ENCODE results near the gene MADD.

The MADD gene

DNA sequence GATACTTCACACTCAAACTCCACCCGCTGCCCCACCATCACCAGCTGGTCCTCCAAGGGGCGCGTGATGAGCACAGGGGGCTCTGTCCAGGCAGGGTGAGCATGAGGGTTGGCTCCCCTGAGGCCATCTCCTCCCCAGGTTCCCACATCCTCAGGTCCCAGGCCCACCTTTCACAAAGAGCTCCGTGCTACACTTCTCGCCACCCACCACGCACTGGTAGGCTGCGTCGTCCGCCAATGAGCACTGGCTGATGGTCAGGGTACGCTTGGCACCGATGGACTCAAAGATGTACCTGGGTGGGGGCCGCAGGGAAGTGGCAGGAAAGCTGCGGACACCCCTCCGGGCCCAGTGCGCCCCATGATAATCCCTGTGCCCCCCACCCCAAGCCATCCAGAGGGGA is 72.9 kb downstream of the MADD start:
- DNase-seq (ENCODE audit: low read depth), result no peak
- TF ChIP-seq, protein P1, sequence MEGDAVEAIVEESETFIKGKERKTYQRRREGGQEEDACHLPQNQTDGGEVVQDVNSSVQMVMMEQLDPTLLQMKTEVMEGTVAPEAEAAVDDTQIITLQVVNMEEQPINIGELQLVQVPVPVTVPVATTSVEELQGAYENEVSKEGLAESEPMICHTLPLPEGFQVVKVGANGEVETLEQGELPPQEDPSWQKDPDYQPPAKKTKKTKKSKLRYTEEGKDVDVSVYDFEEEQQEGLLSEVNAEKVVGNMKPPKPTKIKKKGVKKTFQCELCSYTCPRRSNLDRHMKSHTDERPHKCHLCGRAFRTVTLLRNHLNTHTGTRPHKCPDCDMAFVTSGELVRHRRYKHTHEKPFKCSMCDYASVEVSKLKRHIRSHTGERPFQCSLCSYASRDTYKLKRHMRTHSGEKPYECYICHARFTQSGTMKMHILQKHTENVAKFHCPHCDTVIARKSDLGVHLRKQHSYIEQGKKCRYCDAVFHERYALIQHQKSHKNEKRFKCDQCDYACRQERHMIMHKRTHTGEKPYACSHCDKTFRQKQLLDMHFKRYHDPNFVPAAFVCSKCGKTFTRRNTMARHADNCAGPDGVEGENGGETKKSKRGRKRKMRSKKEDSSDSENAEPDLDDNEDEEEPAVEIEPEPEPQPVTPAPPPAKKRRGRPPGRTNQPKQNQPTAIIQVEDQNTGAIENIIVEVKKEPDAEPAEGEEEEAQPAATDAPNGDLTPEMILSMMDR (IDR thresholded peaks at IDR 0.05; ENCODE audit: insufficient read depth, low read depth, low read length, missing control alignments), result no peak
- H3K4me3 ChIP-seq (ENCODE audit: low read depth, low read length), result no peak overlapping the region

DNA sequence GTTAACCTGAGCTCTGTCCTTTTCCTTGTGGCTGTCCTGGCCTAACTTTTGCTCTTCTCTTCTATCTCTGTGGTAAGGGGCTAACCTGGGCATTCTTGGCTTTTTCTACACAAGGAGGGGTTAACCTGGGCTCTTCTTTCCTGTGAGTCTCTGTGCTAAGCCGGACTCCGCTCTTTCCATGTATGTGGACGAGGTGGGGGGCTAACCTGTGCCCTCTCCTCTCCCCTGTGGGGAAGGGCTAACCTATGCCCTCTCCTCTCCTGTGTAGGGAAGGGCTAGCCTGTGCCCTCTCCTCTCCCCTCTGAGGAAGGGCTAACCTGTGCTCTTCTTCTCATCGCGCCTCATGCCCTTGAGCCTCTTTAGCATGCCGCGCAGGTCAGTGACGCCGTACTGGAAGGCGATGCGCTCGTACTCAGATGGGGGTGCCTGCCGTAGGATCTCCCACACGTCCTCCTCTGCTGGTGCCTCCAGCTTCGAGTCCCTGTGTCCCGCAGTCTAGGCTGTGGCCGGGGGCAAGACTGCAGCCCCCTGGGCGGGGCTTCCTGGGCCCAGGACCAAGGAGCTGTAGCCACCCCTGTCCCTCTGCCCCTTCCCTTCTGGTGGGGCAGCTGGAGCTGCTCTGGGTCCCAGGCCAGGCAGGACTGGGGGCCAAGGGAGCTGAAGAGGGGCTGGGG is 76.1 kb downstream of the MADD start:
- no peak for DNase-seq (ENCODE audit: low read depth)
- H3K4me3 ChIP-seq (ENCODE audit: low read depth, low read length), result no peak overlapping the region
- TF ChIP-seq, protein P1 (IDR thresholded peaks at IDR 0.05; ENCODE audit: insufficient read depth, low read depth, low read length, missing control alignments), result no peak

DNA sequence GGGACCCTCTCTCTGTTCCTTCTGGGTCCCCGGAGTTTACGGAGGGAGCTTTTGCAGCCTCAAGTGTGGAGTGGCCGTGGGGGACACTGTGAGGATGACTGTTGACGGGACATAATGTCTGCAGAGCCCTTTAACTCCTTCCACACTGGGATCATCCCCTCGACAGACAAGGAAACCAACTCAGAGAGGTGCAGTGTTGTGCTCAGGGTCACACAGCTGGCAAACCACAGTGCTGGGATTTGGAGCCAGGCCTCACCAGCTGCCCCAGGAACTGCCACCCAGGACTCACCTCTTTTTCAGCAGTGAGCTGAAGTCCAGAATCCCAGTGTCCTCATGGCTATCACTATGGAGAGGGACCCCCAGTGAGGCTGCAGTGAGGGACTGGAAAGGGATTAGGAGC is 77.2 kb downstream of the MADD start:
- no peak overlapping the region for H3K4me3 ChIP-seq (ENCODE audit: low read depth, low read length)
- TF ChIP-seq, protein P1 (IDR thresholded peaks at IDR 0.05; ENCODE audit: insufficient read depth, low read depth, low read length, missing control alignments), result no peak
- no peak for DNase-seq (ENCODE audit: low read depth)

DNA sequence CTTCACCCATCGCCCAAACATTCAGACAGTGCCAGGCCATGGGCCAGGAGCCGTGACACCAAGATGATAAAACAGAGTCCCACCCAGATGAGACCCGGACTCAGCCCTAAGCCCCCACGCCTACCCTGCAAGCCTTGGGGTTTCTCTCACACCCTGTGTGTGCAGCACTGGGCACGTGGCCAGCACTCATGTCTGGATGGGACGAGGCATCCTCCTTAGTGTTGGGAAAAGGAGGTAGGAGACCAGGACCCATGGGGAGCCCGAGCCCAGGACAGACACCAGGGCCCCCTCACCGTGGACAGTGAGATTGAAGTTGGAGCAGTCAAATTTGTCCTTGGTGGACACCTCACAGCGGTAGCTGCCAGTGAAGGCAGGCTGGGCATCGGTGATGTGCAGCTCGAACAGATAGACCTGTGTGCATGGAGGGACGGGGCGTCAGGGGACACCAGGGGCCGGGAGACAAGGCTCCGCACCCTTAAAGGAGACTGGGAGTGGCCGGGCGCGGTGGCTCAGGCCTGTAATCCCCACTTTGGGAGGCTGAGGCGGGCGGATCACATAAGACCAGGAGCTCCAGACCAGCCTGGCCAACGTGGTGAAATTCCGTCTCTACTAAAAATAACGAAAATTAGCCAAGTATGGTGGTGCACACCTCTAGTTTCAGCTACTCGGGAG is 78.3 kb downstream of the MADD start:
- TF ChIP-seq, protein P1 (IDR thresholded peaks at IDR 0.05; ENCODE audit: insufficient read depth, low read depth, low read length, missing control alignments), result no peak
- no peak overlapping the region for H3K4me3 ChIP-seq (ENCODE audit: low read depth, low read length)
- no peak for DNase-seq (ENCODE audit: low read depth)

DNA sequence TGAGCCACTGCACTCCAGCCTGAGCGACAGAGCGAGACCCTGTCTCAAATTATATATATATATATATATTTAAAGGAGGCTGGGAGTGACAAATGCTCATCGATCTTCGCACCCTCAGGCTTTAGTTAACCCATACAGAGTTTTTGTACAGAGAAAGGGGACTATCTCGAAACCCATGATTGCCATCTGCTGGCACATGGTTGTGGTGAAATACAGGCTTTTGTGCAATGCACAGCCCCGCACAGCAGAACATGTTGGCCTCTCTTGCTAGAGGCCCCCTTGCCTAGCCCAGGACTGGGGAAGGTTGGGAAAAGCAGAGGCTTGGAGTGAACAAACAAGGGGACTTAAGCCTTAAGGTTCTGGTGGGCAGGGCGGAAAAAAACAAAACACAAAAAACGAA is 78.9 kb downstream of the MADD start:
- DNase-seq (ENCODE audit: low read depth), result peak; percentile 51
- TF ChIP-seq, protein P1 (IDR thresholded peaks at IDR 0.05; ENCODE audit: insufficient read depth, low read depth, low read length, missing control alignments), result peak; percentile 23
- H3K4me3 ChIP-seq (ENCODE audit: low read depth, low read length), result no peak overlapping the region

DNA sequence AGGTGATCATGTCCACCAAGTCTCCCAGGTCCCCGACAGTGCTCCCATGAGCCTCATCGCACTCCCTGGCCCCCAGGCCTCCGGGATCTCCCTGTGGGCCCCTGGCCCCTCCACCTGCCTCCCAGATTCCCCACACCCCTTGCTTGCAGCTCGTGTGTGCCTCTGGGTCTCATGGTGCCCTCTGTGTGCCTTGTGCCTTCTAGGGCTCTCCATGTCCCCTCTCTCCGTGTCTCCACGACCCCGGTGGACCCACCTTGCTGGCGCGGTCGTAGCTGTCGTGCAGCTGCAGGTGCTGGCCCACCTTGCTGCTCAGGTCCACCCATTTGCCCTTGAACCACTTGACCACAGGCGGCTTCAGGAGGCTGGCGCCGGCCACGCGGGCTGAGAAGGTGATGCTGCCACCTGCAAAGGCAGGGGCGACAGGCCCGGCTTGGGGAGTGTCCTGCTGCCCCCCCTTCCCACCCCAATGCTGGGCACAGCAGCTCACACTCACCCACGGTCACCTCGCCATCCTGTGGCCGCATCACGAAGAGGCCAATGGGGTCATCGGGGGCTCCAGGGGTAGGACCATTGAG is 79.7 kb downstream of the MADD start:
- TF ChIP-seq, protein P1 (IDR thresholded peaks at IDR 0.05; ENCODE audit: insufficient read depth, low read depth, low read length, missing control alignments), result no peak
- H3K4me3 ChIP-seq (ENCODE audit: low read depth, low read length), result no peak overlapping the region
- no peak for DNase-seq (ENCODE audit: low read depth)
